Neural cell (in vitro differentiated cells): Measurements from ENCODE around the gene CRHBP.

Source experiments
- POLR2AphosphoS5 ChIP-seq: IDR thresholded peaks from 2 replicates; pipeline ENCODE4 v1.6.1; 2012
- TF ChIP-seq, protein P1 (sequence below): fragments of 450-650 bp; IDR thresholded peaks from 2 replicates; pipeline ENCODE4 v1.5.1; 2014; ENCODE audit warnings: antibody characterized with exemption, mild to moderate bottlenecking, moderate library complexity; ENCODE audit not compliant: poor library complexity, severe bottlenecking

GRCh38 chr5:76953551-76954382 is 922 bp downstream of the CRHBP start:
- TF ChIP-seq POLR2AphosphoS5 = no peak
- TF ChIP-seq, protein P1, sequence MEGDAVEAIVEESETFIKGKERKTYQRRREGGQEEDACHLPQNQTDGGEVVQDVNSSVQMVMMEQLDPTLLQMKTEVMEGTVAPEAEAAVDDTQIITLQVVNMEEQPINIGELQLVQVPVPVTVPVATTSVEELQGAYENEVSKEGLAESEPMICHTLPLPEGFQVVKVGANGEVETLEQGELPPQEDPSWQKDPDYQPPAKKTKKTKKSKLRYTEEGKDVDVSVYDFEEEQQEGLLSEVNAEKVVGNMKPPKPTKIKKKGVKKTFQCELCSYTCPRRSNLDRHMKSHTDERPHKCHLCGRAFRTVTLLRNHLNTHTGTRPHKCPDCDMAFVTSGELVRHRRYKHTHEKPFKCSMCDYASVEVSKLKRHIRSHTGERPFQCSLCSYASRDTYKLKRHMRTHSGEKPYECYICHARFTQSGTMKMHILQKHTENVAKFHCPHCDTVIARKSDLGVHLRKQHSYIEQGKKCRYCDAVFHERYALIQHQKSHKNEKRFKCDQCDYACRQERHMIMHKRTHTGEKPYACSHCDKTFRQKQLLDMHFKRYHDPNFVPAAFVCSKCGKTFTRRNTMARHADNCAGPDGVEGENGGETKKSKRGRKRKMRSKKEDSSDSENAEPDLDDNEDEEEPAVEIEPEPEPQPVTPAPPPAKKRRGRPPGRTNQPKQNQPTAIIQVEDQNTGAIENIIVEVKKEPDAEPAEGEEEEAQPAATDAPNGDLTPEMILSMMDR = no peak
